Gastrocnemius medialis (tissue), 4 donors: ENCODE data around the gene WDR82. TPM values are rescaled to one million over a fixed set of nuclear protein-coding genes. Genes with fewer than 3 reads are reported as not detected.

Source experiments
- ATAC-seq, 2 donors: fragments of 150-250 bp; one replicate each; pipeline ENCODE4 v1.9.1; 2016
- DNase-seq, 2 donors: peaks; one replicate each; pipeline ENCODE4 v3.0.0-alpha.2; 2019
- H3K27ac ChIP-seq, 4 donors: fragments of 200-600 bp; sonication (generic); 1 replicate in 1 of 4; 2 replicates in 3 of 4; pipeline ENCODE4 v1.5.1; 2016 to 2018; ENCODE audit warnings: mild to moderate bottlenecking in 2 of 4, moderate library complexity in 1 of 4
- H3K27me3 ChIP-seq, 3 donors: fragments of 200-600 bp; sonication (generic) in 2 of 3; 1 replicate in 1 of 3; 2 replicates in 2 of 3; pipeline versions ENCODE4 v1.5.1 to v1.6.0; 2016 to 2019; ENCODE audit warnings: mild to moderate bottlenecking in 1 of 3, moderate library complexity in 1 of 3
- H3K36me3 ChIP-seq, 2 donors: fragments of 200-600 bp; sonication (generic) in 1 of 2; one replicate each; pipeline ENCODE4 v1.5.1; 2017 to 2018
- H3K4me1 ChIP-seq, 2 donors: fragments of 200-600 bp; sonication (generic) in 1 of 2; one replicate each; pipeline ENCODE4 v1.5.1; 2016 to 2017; ENCODE audit warnings: mild to moderate bottlenecking in 2 of 2
- H3K4me3 ChIP-seq, 4 donors: fragments of 200-600 bp; sonication (generic) in 3 of 4; 1 replicate in 1 of 4; 2 replicates in 3 of 4; pipeline ENCODE4 v1.5.1; 2016 to 2019; ENCODE audit warnings: mild to moderate bottlenecking in 2 of 4
- H3K9me3 ChIP-seq, 3 donors: fragments of 200-600 bp; sonication (generic) in 2 of 3; 1 replicate in 1 of 3; 2 replicates in 2 of 3; pipeline ENCODE4 v1.5.1; 2016 to 2019
- POLR2A ChIP-seq, 2 donors: fragments of 450-650 bp; IDR thresholded peaks; one replicate each; pipeline ENCODE4 v1.6.1; 2017; ENCODE audit warnings: antibody characterized with exemption in 2 of 2, mild to moderate bottlenecking in 2 of 2, moderate library complexity in 2 of 2
- in situ Hi-C, 4 donors: fragments of 200-750 bp; cut with MboI; loops; one replicate each; pipeline versions ENCODE4 v1.15.0 to v1.8.0; 2017; ENCODE audit warnings: low sequenced_read_pairs in 4 of 4
- intact Hi-C: fragments of 100-400 bp; cut with DNase I; formaldehyde crosslinking; loops from one replicate; pipeline ENCODE4 v1.15.1; 2023; ENCODE audit warnings: low total_unique reads
- total RNA-seq, 4 donors: library from RNA; depleted of rRNA; stranded (reverse); fragments of >200 nt; gene quantifications; one replicate each; pipeline versions ENCODE4 v1.1.0 to v1.2.3, GENCODE V29; 2016
- TF ChIP-seq, protein P1 (sequence below), 5 experiments: fragments of 450-650 bp in 3 of 5; fragments of 200-600 bp in 2 of 5; sonication (generic) in 2 of 5; IDR thresholded peaks in 4 of 5; conservative IDR thresholded peaks in 1 of 5; 1 replicate in 4 of 5; 2 replicates in 1 of 5; pipeline ENCODE4 v1.5.1; 2016 to 2019; ENCODE audit warnings: antibody characterized with exemption in 5 of 5, mild to moderate bottlenecking in 3 of 5, moderate library complexity in 3 of 5

WDR82 gene
- total RNA-seq, 4 donors from 2014 or later, result 54.1 to 64.9 (median 59.3) TPM

DNA sequence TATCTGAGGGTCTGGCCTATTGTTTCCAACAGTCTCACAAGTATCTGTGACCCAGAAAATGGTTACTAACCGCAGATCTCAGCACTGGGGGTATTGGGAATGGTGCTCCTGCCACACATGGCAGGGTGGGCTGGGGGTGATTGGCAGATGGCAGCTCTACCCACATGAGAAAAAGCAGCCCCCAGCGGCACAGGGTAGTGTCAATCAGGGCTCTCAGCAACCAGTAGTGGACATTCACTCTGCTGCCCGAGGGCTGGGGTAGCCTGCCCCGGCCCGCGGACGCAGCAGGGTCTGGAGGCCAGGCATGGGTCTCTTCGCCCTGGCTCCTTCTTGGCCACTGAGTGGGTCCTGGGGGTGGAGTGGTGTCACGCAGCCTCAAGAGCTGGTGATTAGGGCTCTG is 46.2 kb upstream of the WDR82 start:
- Histone ChIP-seq H3K27ac (no peak overlapping the region), H3K4me1 (no peaks in the 10 kb centered on the region), H3K36me3 (no peaks in the 10 kb centered on the region), H3K4me3 (no peak overlapping the region), H3K9me3 (no peaks in the 10 kb centered on the region), H3K27me3 (no peaks in the 10 kb centered on the region)
- DNase-seq (no peak), ATAC-seq (no peak)
- in situ Hi-C loops, result no loop called here
- intact Hi-C loops, result no loop called here
- TF ChIP-seq, protein P1, sequence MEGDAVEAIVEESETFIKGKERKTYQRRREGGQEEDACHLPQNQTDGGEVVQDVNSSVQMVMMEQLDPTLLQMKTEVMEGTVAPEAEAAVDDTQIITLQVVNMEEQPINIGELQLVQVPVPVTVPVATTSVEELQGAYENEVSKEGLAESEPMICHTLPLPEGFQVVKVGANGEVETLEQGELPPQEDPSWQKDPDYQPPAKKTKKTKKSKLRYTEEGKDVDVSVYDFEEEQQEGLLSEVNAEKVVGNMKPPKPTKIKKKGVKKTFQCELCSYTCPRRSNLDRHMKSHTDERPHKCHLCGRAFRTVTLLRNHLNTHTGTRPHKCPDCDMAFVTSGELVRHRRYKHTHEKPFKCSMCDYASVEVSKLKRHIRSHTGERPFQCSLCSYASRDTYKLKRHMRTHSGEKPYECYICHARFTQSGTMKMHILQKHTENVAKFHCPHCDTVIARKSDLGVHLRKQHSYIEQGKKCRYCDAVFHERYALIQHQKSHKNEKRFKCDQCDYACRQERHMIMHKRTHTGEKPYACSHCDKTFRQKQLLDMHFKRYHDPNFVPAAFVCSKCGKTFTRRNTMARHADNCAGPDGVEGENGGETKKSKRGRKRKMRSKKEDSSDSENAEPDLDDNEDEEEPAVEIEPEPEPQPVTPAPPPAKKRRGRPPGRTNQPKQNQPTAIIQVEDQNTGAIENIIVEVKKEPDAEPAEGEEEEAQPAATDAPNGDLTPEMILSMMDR (IDR thresholded peaks at IDR 0.05 in 4 of 5, conservative IDR thresholded peaks at IDR 0.05 in 1 of 5), result no peak
- no peak for TF ChIP-seq POLR2A (IDR thresholded peaks at IDR 0.05)

DNA sequence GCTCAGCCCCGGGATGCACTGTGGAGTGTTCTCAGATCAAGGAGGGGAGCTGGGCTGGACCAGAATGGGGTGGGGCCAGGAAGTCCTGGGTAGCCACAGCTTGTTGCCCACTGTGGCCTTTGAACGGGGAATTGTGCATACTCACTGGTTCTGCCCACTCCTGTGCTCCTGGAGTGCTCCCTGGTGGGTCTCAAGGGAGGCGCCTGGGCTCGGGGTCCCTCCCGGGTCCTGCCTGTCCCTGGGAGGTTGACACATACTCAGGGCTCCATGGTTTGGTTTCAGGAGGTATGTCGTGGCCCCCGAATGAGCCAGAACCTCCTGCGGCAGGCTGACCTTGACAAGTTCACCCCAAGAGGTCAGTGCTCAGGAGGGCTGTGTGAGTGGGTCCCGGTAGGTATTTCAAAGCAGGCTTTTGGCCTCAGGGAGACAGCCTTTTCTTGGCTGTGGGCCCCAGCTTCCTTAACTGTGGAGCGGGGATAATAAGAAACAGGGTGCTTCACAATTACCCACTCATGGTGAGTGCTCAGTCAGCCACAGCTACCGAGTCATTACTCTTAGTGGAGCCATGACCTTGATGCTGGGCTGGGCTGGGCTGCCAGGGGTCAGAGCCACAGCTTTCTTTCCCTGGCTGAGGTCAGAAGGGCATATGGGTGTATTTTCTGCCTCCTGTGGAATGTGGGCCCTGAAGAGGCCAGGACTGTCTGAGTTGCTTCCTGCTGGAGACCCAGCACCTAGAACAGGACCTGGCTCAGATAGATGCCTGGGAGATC is 45.3 kb upstream of the WDR82 start:
- in situ Hi-C loops, result no loop called here
- intact Hi-C loops, result no loop called here
- no peaks in the 10 kb centered on the region for H3K27me3 ChIP-seq
- ATAC-seq, result no peak
- H3K4me3 ChIP-seq, result no peak overlapping the region
- no peak overlapping the region for H3K27ac ChIP-seq
- DNase-seq, result no peak
- H3K36me3 ChIP-seq, result no peaks in the 10 kb centered on the region
- TF ChIP-seq, protein P1 (IDR thresholded peaks at IDR 0.05 in 4 of 5, conservative IDR thresholded peaks at IDR 0.05 in 1 of 5), result no peak
- TF ChIP-seq POLR2A (IDR thresholded peaks at IDR 0.05), result no peak
- peaks cover 0 to under 1% of the 10 kb centered on the region in 2 donors for H3K4me1 ChIP-seq
- no peaks in the 10 kb centered on the region for H3K9me3 ChIP-seq

DNA sequence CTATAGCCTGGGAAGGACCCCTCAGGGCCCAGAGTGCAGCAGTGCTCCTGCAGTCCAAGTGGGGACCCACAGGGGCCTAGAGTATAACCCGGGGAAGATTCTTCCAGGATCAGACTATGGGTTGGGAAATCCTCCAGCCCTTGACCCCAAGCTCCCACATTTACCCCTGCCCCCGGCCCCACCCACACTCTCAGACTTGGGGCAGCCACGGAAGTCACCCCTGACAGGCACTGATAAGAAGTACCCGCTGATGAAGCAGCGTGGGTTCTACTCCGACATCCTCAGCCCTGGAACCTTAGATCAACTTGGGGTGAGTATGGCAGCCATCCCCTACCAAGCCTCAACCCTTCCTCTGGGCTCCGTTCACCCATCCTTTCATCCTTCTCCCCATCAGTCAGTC is 44.0 kb upstream of the WDR82 start:
- Histone ChIP-seq H3K9me3 (no peaks in the 10 kb centered on the region), H3K4me3 (no peak overlapping the region), H3K27ac (no peak overlapping the region), H3K4me1 (peaks cover 0 to 8% of the 10 kb centered on the region in 2 donors), H3K36me3 (no peaks in the 10 kb centered on the region), H3K27me3 (no peaks in the 10 kb centered on the region)
- ATAC-seq (no peak), DNase-seq (no peak)
- TF ChIP-seq POLR2A (IDR thresholded peaks at IDR 0.05), result no peak
- TF ChIP-seq, protein P1 (IDR thresholded peaks at IDR 0.05 in 4 of 5, conservative IDR thresholded peaks at IDR 0.05 in 1 of 5), result no peak
- in situ Hi-C loops, result no loop called here
- intact Hi-C loops, result no loop called here

DNA sequence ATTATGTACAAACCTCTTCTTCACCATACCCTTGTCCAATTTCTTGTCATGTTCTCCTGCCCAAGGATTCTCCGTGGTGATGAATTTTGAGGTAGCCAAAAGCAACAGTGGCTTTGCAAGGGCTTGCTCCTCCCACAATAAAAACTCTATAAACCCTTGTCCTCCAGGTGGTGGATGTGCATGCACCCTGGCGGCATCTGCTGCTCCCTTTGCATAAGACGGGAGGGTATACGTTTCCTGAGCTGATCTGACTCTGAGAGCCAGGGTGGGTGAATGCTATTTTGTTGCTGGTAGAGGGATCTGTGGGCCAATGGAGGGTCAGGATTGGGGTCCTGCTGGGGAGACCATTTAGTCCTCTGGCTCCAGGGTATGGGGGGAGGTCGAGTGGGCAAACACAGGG is 43.0 kb upstream of the WDR82 start:
- H3K9me3 ChIP-seq, result no peaks in the 10 kb centered on the region
- TF ChIP-seq, protein P1 (IDR thresholded peaks at IDR 0.05 in 4 of 5, conservative IDR thresholded peaks at IDR 0.05 in 1 of 5), result no peak
- TF ChIP-seq POLR2A (IDR thresholded peaks at IDR 0.05), result no peak
- peaks cover 0 to 8% of the 10 kb centered on the region in 2 donors for H3K4me1 ChIP-seq
- intact Hi-C loops (no loop called here), in situ Hi-C loops (no loop called here)
- no peak overlapping the region for H3K27ac ChIP-seq
- DNase-seq, result no peak
- no peak for ATAC-seq
- H3K4me3 ChIP-seq, result no peak overlapping the region
- H3K27me3 ChIP-seq, result no peaks in the 10 kb centered on the region
- no peaks in the 10 kb centered on the region for H3K36me3 ChIP-seq
